H1 (cell line): Measurements from ENCODE around the gene ZFYVE1. TPM values are rescaled to one million over a fixed set of nuclear protein-coding genes. Genes with fewer than 3 reads are reported as not detected.

Experiments
- polyA plus RNA-seq, 7 experiments: library from polyadenylated mRNA; depleted of rRNA in 3 of 7; stranded (reverse) in 5 of 7; unstranded in 2 of 7; fragments of >200 nt in 5 of 7; fragments of 200-250 nt in 2 of 7; gene quantifications; 1 replicate in 5 of 7; 2 replicates in 1 of 7; 4 replicates in 1 of 7; pipeline versions ENCODE4 v1.2.1 to v1.2.3, GENCODE V29; 2011 to 2013; ENCODE audit warnings: missing spikeins in 2 of 7, mixed read lengths in 2 of 7
- small RNA-seq: library from polyadenylated mRNA; stranded (forward); fragments of <200 nt; extraction: miRNeasy Mini kit (QIAGEN cat#:217004); gene quantifications from one replicate; pipeline ENCODE3, GENCODE V24; 2013; ENCODE audit not compliant: insufficient read depth
- total RNA-seq: library from RNA; stranded (reverse); fragmentation: NEBNext Ultra II Directional; extraction: Animal tissue kit (Norgen Biotek cat#: 25700); gene quantifications from 2 replicates; pipeline ENCODE4 v1.2.1, GENCODE V29; 2021

Gene ZFYVE1
- total and polyA plus RNA-seq, 2 of the 8 experiments (the other 6 are each of a cell fraction or from before 2014, with no cell fraction given), result 9.8 to 12.5 TPM

Small RNA genes lying within 50 kb of the gene (small RNA-seq; reads per million reads assigned to genes)
- not detected for gene RN7SL586P

Other genes starting within 250 kb of the ZFYVE1 start
- gene DPF3, start 133.0 kb downstream of the ZFYVE1 start, total RNA-seq, result 0.08 and 0.19 TPM in 2 replicates
- gene DPF3, start 133.0 kb downstream of the ZFYVE1 start, polyA plus RNA-seq (2011; rRNA removed), result 0.03 TPM in 1 of 2 replicates, not detected in the other
- gene DCAF4, start 100.6 kb downstream of the ZFYVE1 start, total RNA-seq, result 16.8 and 21.1 TPM in 2 replicates
- gene DCAF4, start 100.6 kb downstream of the ZFYVE1 start, polyA plus RNA-seq (2011; rRNA removed), result 17.0 and 26.3 TPM in 2 replicates
- gene RBM25, start 31.4 kb upstream of the ZFYVE1 start, total RNA-seq, result 125 and 134 TPM in 2 replicates
- 25.6 and 28.5 TPM in 2 replicates for gene RBM25, start 31.4 kb upstream of the ZFYVE1 start, polyA plus RNA-seq (2011; rRNA removed)
- 38.7 TPM in 2 replicates for gene PSEN1, start 109.4 kb upstream of the ZFYVE1 start, total RNA-seq
- 10.1 and 12.0 TPM in 2 replicates for gene PSEN1, start 109.4 kb upstream of the ZFYVE1 start, polyA plus RNA-seq (2011; rRNA removed)
- 14.8 and 15.9 TPM in 2 replicates for gene PAPLN, start 210.4 kb upstream of the ZFYVE1 start, total RNA-seq
- 25.6 and 33.7 TPM in 2 replicates for gene PAPLN, start 210.4 kb upstream of the ZFYVE1 start, polyA plus RNA-seq (2011; rRNA removed)